Pancreas (tissue), 10 donors: ENCODE data around the gene RAB3C. TPM values are rescaled to one million over a fixed set of nuclear protein-coding genes. Genes with fewer than 3 reads are reported as not detected.

Experiments
- ATAC-seq, 4 donors: fragments of 200-7000 bp; cut with Tn5 transposase; one replicate each; pipeline versions ENCODE4 v1.8.0 to v1.9.1; 2020; ENCODE audit warnings: mild to moderate bottlenecking in 4 of 4, moderate library complexity in 4 of 4
- DNase-seq, 6 donors: peaks; one replicate each; pipeline ENCODE4 v3.0.0-alpha.2; 2020
- FAIRE-seq: peaks from 2 replicates; lab custom pipeline; 2012; peaks lifted over from hg19 to GRCh38; lab: Jason Lieb, UNC
- H3K27ac ChIP-seq, 4 donors: fragments of 200-600 bp; sonication (generic); 1 replicate in 3 of 4; 2 replicates in 1 of 4; pipeline versions ENCODE4 v1.5.0 to v1.8.0; 2020
- H3K27me3 ChIP-seq, 4 donors: fragments of 200-600 bp; one replicate each; pipeline ENCODE4 v1.8.0; 2021
- H3K36me3 ChIP-seq, 3 donors: fragments of 200-600 bp; sonication (generic) in 1 of 3; one replicate each; pipeline versions ENCODE4 v1.5.0 to v1.8.0; 2020 to 2021
- H3K4me1 ChIP-seq, 3 donors: fragments of 200-600 bp; one replicate each; pipeline ENCODE4 v1.8.0; 2021
- H3K4me3 ChIP-seq, 4 donors: fragments of 200-600 bp; sonication (generic) in 2 of 4; one replicate each; pipeline versions ENCODE4 v1.5.0 to v1.8.0; 2020 to 2021
- H3K9me3 ChIP-seq, 4 donors: fragments of 200-600 bp; one replicate each; pipeline ENCODE4 v1.8.0; 2021
- CTCF ChIP-seq, 4 donors: fragments of 200-600 bp; sonication (generic) in 3 of 4; IDR thresholded peaks; one replicate each; pipeline versions ENCODE4 v1.5.0 to v1.8.0; 2021; ENCODE audit warnings: antibody characterized with exemption in 4 of 4
- WGBS, 2 donors: extraction: QIAGEN DNeasy Blood & Tissue Kit; methylation state at CpG; one replicate each; pipeline ENCODE4 v1.1.7; 2013; 5-methylcytosine and 5-hydroxymethylcytosine counted together
- intact Hi-C, 3 donors: fragments of 100-400 bp; cut with DNase I; formaldehyde crosslinking; loops; one replicate each; pipeline versions ENCODE4 v1.11.1 to v1.14.2; 2022
- polyA plus RNA-seq, 2 donors: library from polyadenylated mRNA; stranded (reverse); fragments of 200-250 nt; gene quantifications; one replicate each; pipeline ENCODE4 v1.2.3, GENCODE V29; 2013
- total RNA-seq, 6 donors: library from RNA; stranded (reverse); fragmentation: NEBNext Ultra II Directional in 4 of 6; extraction: Animal tissue kit (Norgen Biotek cat#: 25700) in 4 of 6; gene quantifications; one replicate each; pipeline versions ENCODE4 v1.2.1 to v1.2.4, GENCODE V29; 2021 to 2023
- donor health status: healthy with polysubstance abuse.
- donor health status: DM: no; HTN: no; CAD: no; lungs with moderate emphysema.
- donor health status: DM: no; HTN: no; CAD: no.
- donor health status: control.
- donor health status: control.
- donor health status: Bipolar disorder and iron deficiency.
- donor health status: DM: yes; HTN: yes; CAD: no.
- donor health status: DM: no; HTN: no; CAD: no.
- donor health status: DM: no; HTN: no; CAD: no.
- donor health status: DM: yes; HTN: yes; CAD: no.

Gene RAB3C
- total and polyA plus RNA-seq, 8 donors: 1.7 to 9.0 (median 4.8) TPM

- peaks cover 16 to 39% (median 30%) of the 10 kb centered on the region in 3 donors for H3K4me1 ChIP-seq
- H3K9me3 ChIP-seq: no peaks in the 10 kb centered on the region
- DNase-seq: no peak
- no peaks in the 10 kb centered on the region for H3K27me3 ChIP-seq
- TF ChIP-seq CTCF (IDR thresholded peaks at IDR 0.05): no peak
- H3K4me3 ChIP-seq: no peak overlapping the region
- H3K27ac ChIP-seq: no peak overlapping the region
- no peak for FAIRE-seq
- no peaks in the 10 kb centered on the region for H3K36me3 ChIP-seq
- intact Hi-C loops: no loop called here
- WGBS, 2 donors: 63 to 80% methylated on average over 3 of the region's 3 CpGs
- ATAC-seq: no peak
These were observed 187.3 kb downstream of the RAB3C start for GRCh38 chr5:58770136-58770535.

- H3K4me3 ChIP-seq: no peak overlapping the region
- ATAC-seq: peak; percentile 46 to 79 (median 68)
These were observed 188.9 kb downstream of the RAB3C start for GRCh38 chr5:58771796-58772195.

GRCh38 chr5:58773744-58774441, 191.0 kb downstream of the RAB3C start:
- no peak for TF ChIP-seq CTCF (IDR thresholded peaks at IDR 0.05)
- H3K27ac ChIP-seq: peak overlapping the region in 3 of 4 donors; percentile 45 to 68 (median 49)
- H3K4me3 ChIP-seq: no peak overlapping the region
- intact Hi-C loops: no loop called here
- peaks cover 10 to 33% (median 25%) of the 10 kb centered on the region in 3 donors for H3K4me1 ChIP-seq
- no peaks in the 10 kb centered on the region for H3K27me3 ChIP-seq
- peak; percentile 69 to 89 (median 84) for DNase-seq
- no peaks in the 10 kb centered on the region for H3K36me3 ChIP-seq
- WGBS, 2 donors: 6 to 14% methylated on average over 2 of the region's 2 CpGs
- no peaks in the 10 kb centered on the region for H3K9me3 ChIP-seq
- FAIRE-seq: no peak
- peak; percentile 89 to 95 (median 92) for ATAC-seq

More at GRCh38 chr5:58771796-58772195, 188.9 kb downstream of the RAB3C start:
- Histone ChIP-seq H3K4me1 (peaks cover 10 to 33% (median 25%) of the 10 kb centered on the region in 3 donors), H3K27me3 (no peaks in the 10 kb centered on the region), H3K27ac (peak overlapping the region in 1 of 4 donors; percentile 52), H3K36me3 (no peaks in the 10 kb centered on the region), H3K9me3 (no peaks in the 10 kb centered on the region)
- FAIRE-seq (no peak), DNase-seq (no peak)
- 20 to 30% methylated on average over 2 of the region's 2 CpGs for WGBS, 2 donors
- no peak for TF ChIP-seq CTCF (IDR thresholded peaks at IDR 0.05)
- intact Hi-C loops: no loop called here

GRCh38 chr5:58774937-58775336, 192.1 kb downstream of the RAB3C start:
- Histone ChIP-seq H3K4me1 (peaks cover 10 to 33% (median 25%) of the 10 kb centered on the region in 3 donors), H3K36me3 (no peaks in the 10 kb centered on the region), H3K9me3 (no peaks in the 10 kb centered on the region), H3K4me3 (no peak overlapping the region), H3K27ac (no peak overlapping the region), H3K27me3 (no peaks in the 10 kb centered on the region)
- WGBS, 2 donors: 93 to 94% methylated on average over 2 of the region's 2 CpGs
- no peak for TF ChIP-seq CTCF (IDR thresholded peaks at IDR 0.05)
- no peak for ATAC-seq
- intact Hi-C loops: no loop called here
- DNase-seq: no peak
- FAIRE-seq: no peak

- DNase-seq: no peak
- Histone ChIP-seq H3K4me1 (peaks cover 10 to 29% (median 25%) of the 10 kb centered on the region in 3 donors), H3K27me3 (no peaks in the 10 kb centered on the region), H3K27ac (no peak overlapping the region), H3K36me3 (no peaks in the 10 kb centered on the region), H3K9me3 (no peaks in the 10 kb centered on the region), H3K4me3 (no peak overlapping the region)
- FAIRE-seq: no peak
- ATAC-seq: no peak
- WGBS, 2 donors: 95% methylated on average over 2 of the region's 2 CpGs
- intact Hi-C loops: no loop called here
- no peak for TF ChIP-seq CTCF (IDR thresholded peaks at IDR 0.05)
These were observed 192.9 kb downstream of the RAB3C start for GRCh38 chr5:58775701-58776262.
